SK-N-SH treated with all-trans-retinoic acid at 6 μM for 48 hours (cell line): ENCODE results near the gene CHRM3.
A peak's percentile ranks its signal among the peaks of the same experiment; 100 is the strongest.

Source experiments
- ATAC-seq: fragments of 200-7000 bp; cut with Tn5 transposase; 3 replicates; pipeline ENCODE4 v1.9.1; 2020; ENCODE audit warnings: mild to moderate bottlenecking, moderate library complexity
- ARNTL ChIP-seq: fragments of 450-650 bp; formaldehyde crosslinking; IDR thresholded peaks from 2 replicates; pipeline ENCODE4 v1.5.0; 2020; ENCODE audit warnings: low read depth, mild to moderate bottlenecking, moderate library complexity, borderline replicate concordance
- BACH2 ChIP-seq: fragments of 250-450 bp; sonication (Bioruptor Pico); IDR thresholded peaks from 2 replicates; pipeline ENCODE4 v1.9.0; 2021; ENCODE audit warnings: mild to moderate bottlenecking, borderline replicate concordance
- CSDC2 ChIP-seq: fragments of 250-450 bp; sonication (Bioruptor Pico); IDR thresholded peaks from 2 replicates; pipeline ENCODE4 v1.5.0; 2020; ENCODE audit warnings: mild to moderate bottlenecking, moderate library complexity
- ESRRG ChIP-seq: fragments of 250-450 bp; sonication (Bioruptor Pico); IDR thresholded peaks from 2 replicates; pipeline ENCODE4 v1.6.1; 2021; ENCODE audit warnings: mild to moderate bottlenecking
- GLIS3 ChIP-seq: fragments of 250-450 bp; sonication (Bioruptor Pico); IDR thresholded peaks from 2 replicates; pipeline ENCODE4 v1.5.0; 2020; ENCODE audit warnings: mild to moderate bottlenecking, moderate library complexity
- ISL1 ChIP-seq: fragments of 250-450 bp; sonication (Bioruptor Pico); IDR thresholded peaks from 2 replicates; pipeline ENCODE4 v2.1.2; 2022; ENCODE audit warnings: mild to moderate bottlenecking, moderate library complexity
- OSR1 ChIP-seq: fragments of 250-450 bp; sonication (Bioruptor Pico); IDR thresholded peaks from 2 replicates; pipeline ENCODE4 v1.8.0; 2022; ENCODE audit warnings: moderate library complexity, mild to moderate bottlenecking, inconsistent platforms
- PPARA ChIP-seq: fragments of 250-450 bp; sonication (Bioruptor Pico); IDR thresholded peaks from 2 replicates; pipeline ENCODE4 v1.5.0; 2020; ENCODE audit warnings: mild to moderate bottlenecking, borderline replicate concordance
- TCF4 ChIP-seq: fragments of 250-450 bp; sonication (Bioruptor Pico); IDR thresholded peaks from 2 replicates; pipeline ENCODE4 v1.8.0; 2021; ENCODE audit warnings: mild to moderate bottlenecking, moderate library complexity, borderline replicate concordance
- TOX ChIP-seq: fragments of 250-450 bp; sonication (Bioruptor Pico); IDR thresholded peaks from 2 replicates; pipeline ENCODE4 v1.8.0; 2021; ENCODE audit warnings: mild to moderate bottlenecking, moderate library complexity, borderline replicate concordance
- ZC3H10 ChIP-seq: fragments of 250-450 bp; sonication (Bioruptor Pico); IDR thresholded peaks from 2 replicates; pipeline ENCODE4 v1.5.1; 2021; ENCODE audit warnings: mild to moderate bottlenecking, moderate library complexity
- ZFP3 ChIP-seq: fragments of 250-450 bp; sonication (Bioruptor Pico); IDR thresholded peaks from 2 replicates; pipeline ENCODE4 v1.5.0; 2020; ENCODE audit warnings: mild to moderate bottlenecking, moderate library complexity
- ZFP30 ChIP-seq: fragments of 450-650 bp; formaldehyde crosslinking; IDR thresholded peaks from 2 replicates; pipeline ENCODE4 v1.5.0; 2022; ENCODE audit warnings: mild to moderate bottlenecking, moderate library complexity
- ZNF565 ChIP-seq: fragments of 450-650 bp; formaldehyde crosslinking; conservative IDR thresholded peaks from 2 replicates; pipeline ENCODE4 v1.5.0; 2020; ENCODE audit warnings: low read depth, mild to moderate bottlenecking, moderate library complexity
- ZNF70 ChIP-seq: fragments of 450-650 bp; formaldehyde crosslinking; IDR thresholded peaks from 2 replicates; pipeline ENCODE4 v1.5.0; 2020; ENCODE audit warnings: mild to moderate bottlenecking, moderate library complexity
- ZNF8 ChIP-seq: fragments of 450-650 bp; formaldehyde crosslinking; IDR thresholded peaks from 2 replicates; pipeline ENCODE4 v1.5.0; 2020; ENCODE audit warnings: mild to moderate bottlenecking, moderate library complexity
- TF ChIP-seq, protein P1 (sequence below): fragments of 250-450 bp; sonication (Bioruptor Pico); IDR thresholded peaks from 2 replicates; pipeline ENCODE4 v1.5.1; 2020; ENCODE audit warnings: low read depth, mild to moderate bottlenecking, moderate library complexity
- TF ChIP-seq, protein P2 (sequence below): fragments of 250-450 bp; sonication (Bioruptor Pico); IDR thresholded peaks from 2 replicates; pipeline ENCODE4 v1.8.0; 2021; ENCODE audit warnings: low read depth, mild to moderate bottlenecking, moderate library complexity, borderline replicate concordance
- TF ChIP-seq, protein P3 (sequence below): fragments of 250-450 bp; sonication (Bioruptor Pico); IDR thresholded peaks from 2 replicates; pipeline ENCODE4 v1.8.0; 2020; ENCODE audit warnings: mild to moderate bottlenecking, moderate library complexity, borderline replicate concordance

CHRM3 gene

DNA sequence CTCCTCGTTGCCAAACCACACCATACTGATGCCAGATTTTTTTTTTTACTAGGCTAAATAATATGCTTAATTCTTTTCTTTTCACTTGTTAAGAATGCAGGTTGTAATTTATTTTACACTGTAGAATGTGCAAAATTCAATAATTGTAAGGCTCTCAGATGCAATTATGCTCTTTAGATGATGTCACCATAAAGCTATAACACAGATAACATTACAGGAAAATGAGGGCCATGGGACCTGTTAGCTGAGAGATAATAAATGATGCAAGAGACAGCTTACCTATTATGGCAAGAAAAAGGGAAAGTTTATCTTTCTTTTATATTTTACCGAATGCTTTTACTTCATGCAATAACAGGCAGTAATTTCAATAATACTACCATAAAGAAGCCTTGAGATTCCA is 35.4 kb downstream of the CHRM3 start:
- TF ChIP-seq ZFP30 (0 out of 2 replicates have a peak, but pooled peaks have one; percentile 31), ISL1 (CRISPR knock-in tag) (peak; percentile 86), ESRRG (CRISPR knock-in tag) (no peak)
- TF ChIP-seq, protein P1, sequence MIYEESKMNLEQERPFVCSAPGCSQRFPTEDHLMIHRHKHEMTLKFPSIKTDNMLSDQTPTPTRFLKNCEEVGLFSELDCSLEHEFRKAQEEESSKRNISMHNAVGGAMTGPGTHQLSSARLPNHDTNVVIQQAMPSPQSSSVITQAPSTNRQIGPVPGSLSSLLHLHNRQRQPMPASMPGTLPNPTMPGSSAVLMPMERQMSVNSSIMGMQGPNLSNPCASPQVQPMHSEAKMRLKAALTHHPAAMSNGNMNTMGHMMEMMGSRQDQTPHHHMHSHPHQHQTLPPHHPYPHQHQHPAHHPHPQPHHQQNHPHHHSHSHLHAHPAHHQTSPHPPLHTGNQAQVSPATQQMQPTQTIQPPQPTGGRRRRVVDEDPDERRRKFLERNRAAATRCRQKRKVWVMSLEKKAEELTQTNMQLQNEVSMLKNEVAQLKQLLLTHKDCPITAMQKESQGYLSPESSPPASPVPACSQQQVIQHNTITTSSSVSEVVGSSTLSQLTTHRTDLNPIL (CRISPR knock-in tag) = peak; percentile 83; the same call in 1 of the 2 replicates
- ATAC-seq = no peak

DNA sequence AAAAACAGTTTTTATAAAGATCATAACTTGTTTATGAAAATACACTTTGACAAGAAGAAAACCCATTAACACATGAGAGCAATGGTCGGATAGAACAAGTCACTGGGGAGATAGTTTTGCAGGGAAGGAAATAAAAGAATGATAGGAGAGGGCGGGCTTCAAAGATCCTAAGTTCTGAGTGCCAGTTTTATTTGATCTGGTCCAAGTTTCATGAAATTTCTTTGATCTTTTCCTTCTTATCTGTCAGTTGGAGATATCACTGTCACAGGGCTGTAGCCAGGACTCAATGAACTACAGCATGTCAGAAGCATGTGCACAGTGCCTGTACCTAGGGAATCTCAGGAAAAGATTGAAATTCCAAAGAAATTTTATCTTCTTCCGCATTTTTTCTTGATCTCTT is 36.5 kb downstream of the CHRM3 start:
- TF ChIP-seq PPARA (no peak), CSDC2 (CRISPR knock-in tag) (no peak), ZNF8 (CRISPR knock-in tag) (no peak), ZFP30 (no peak), GLIS3 (no peak), ZNF565 (no peak), ZFP3 (no peak)
- TF ChIP-seq, protein P2, sequence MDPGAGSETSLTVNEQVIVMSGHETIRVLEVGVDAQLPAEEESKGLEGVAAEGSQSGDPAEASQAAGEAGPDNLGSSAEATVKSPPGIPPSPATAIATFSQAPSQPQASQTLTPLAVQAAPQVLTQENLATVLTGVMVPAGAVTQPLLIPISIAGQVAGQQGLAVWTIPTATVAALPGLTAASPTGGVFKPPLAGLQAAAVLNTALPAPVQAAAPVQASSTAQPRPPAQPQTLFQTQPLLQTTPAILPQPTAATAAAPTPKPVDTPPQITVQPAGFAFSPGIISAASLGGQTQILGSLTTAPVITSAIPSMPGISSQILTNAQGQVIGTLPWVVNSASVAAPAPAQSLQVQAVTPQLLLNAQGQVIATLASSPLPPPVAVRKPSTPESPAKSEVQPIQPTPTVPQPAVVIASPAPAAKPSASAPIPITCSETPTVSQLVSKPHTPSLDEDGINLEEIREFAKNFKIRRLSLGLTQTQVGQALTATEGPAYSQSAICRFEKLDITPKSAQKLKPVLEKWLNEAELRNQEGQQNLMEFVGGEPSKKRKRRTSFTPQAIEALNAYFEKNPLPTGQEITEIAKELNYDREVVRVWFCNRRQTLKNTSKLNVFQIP (CRISPR knock-in tag) = no peak
- TF ChIP-seq, protein P3, sequence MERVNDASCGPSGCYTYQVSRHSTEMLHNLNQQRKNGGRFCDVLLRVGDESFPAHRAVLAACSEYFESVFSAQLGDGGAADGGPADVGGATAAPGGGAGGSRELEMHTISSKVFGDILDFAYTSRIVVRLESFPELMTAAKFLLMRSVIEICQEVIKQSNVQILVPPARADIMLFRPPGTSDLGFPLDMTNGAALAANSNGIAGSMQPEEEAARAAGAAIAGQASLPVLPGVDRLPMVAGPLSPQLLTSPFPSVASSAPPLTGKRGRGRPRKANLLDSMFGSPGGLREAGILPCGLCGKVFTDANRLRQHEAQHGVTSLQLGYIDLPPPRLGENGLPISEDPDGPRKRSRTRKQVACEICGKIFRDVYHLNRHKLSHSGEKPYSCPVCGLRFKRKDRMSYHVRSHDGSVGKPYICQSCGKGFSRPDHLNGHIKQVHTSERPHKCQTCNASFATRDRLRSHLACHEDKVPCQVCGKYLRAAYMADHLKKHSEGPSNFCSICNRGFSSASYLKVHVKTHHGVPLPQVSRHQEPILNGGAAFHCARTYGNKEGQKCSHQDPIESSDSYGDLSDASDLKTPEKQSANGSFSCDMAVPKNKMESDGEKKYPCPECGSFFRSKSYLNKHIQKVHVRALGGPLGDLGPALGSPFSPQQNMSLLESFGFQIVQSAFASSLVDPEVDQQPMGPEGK (CRISPR knock-in tag) = no peak
- TF ChIP-seq, all 23 proteins: peak for 0
- no peak for ATAC-seq

DNA sequence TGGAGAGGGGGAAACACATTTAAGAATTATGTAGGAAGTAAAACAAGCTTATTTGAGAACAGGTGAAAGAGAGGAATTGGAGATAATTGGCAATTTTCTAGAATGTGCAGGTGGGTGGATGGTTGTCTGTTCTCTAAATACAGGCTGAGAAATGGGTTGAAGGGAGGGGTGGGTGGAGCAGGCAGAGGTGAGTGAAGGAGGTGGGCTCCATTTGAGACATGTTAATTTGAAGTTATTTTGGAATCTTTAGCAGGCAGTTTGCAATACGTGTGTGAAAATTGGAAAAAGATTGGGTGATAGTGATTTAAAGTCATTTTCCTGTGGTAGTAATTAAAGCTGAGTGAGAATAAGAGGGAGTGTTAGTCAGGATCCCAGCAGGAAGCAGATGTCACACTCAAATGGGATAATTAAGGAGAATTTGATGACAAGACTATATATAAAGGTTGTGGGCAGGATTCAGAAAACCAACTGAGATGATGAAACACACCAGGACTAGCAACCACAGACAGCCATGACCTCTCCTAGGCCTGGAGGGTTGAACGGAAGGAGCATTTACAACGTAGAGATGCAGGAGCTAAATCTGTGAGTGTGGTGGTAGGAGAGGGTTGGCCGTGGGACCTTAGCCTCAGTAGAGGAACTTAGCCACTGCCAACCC is 40.6 kb downstream of the CHRM3 start:
- no peak for ATAC-seq
- TF ChIP-seq ZFP3 (no peak), CSDC2 (CRISPR knock-in tag) (no peak), ZNF70 (no peak), ZC3H10 (CRISPR knock-in tag) (no peak), ZFP30 (no peak), ISL1 (CRISPR knock-in tag) (no peak), ZNF565 (no peak), OSR1 (CRISPR knock-in tag) (no peak), ZNF8 (CRISPR knock-in tag) (no peak), TCF4 (CRISPR knock-in tag) (no peak), ARNTL (CRISPR knock-in tag) (no peak), ESRRG (CRISPR knock-in tag) (no peak), TOX (CRISPR knock-in tag) (no peak), BACH2 (CRISPR knock-in tag) (no peak)
- TF ChIP-seq, protein P2 (CRISPR knock-in tag) = no peak
- TF ChIP-seq, protein P1 (CRISPR knock-in tag) = no peak
- TF ChIP-seq, all 23 proteins: peak for 0

DNA sequence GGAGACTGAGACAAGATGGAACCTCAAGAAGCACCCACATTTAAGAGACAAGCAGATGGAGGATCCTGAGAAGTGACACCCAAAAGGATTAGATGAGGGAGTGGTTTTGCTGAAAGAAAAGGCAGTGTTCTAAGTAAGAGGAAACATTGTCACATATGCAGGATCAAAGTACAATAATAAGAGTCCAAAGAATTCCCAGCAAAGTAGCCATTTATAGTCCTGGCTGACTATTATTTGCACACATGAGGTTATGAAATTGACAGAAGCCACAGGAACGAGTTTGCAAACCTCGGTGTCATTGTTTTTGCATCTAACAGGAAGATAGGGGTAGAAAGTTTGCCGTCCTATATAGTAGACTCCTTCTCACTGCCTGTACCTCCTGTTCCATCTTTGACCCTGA is 41.3 kb downstream of the CHRM3 start:
- TF ChIP-seq BACH2 (CRISPR knock-in tag) (no peak), ZFP30 (no peak)
- TF ChIP-seq, protein P2 (CRISPR knock-in tag) = no peak
- ATAC-seq = no peak
